A549 (cell line): ENCODE measurements around the gene TNS1. TPM values are rescaled to one million over a fixed set of nuclear protein-coding genes. Genes with fewer than 3 reads are reported as not detected.

Source experiments
- ATAC-seq, 2 experiments: fragments of 200-7000 bp in 1 of 2; fragments of >200 bp in 1 of 2; cut with Nextera tagmentation in 1 of 2; cut with Tn5 transposase in 1 of 2; 3 replicates each; pipeline versions ENCODE4 v1.8.0 to v1.9.1; 2018 to 2020; ENCODE audit warnings: mild to moderate bottlenecking in 1 of 2, moderate library complexity in 1 of 2
- CTCF ChIA-PET: fragments of 300-600 bp; sonication (Branson Sonifier 250); formaldehyde crosslinking; extraction: SDS; loops from one replicate; lab custom pipeline; 2021; ENCODE audit warnings: antibody characterized with exemption, inconsistent platforms; lab: Yijun Ruan, JAX
- POLR2A ChIA-PET: fragments of 350-600 bp; formaldehyde crosslinking; extraction: SDS; loops from one replicate; lab custom pipeline; 2021; ENCODE audit warnings: antibody characterized with exemption, inconsistent platforms; lab: Yijun Ruan, JAX
- DNase-seq, 2 experiments: peaks; one replicate each; pipeline versions ENCODE4 v3.0.0 to v3.0.0-alpha.2; 2011 to 2016; ENCODE audit warnings: low read depth in 1 of 2, low spot score in 1 of 2
- FAIRE-seq: peaks from 2 replicates; lab custom pipeline; 2011; peaks lifted over from hg19 to GRCh38; lab: Jason Lieb, UNC
- H3K27ac ChIP-seq, 2 experiments: fragments of >200 bp; sonication (Bioruptor Twin); formaldehyde crosslinking; 3 replicates each; pipeline ENCODE4 v1.5.1; 2016 to 2017
- H3K4me1 ChIP-seq: fragments of >200 bp; sonication (Bioruptor Twin); formaldehyde crosslinking; 3 replicates; pipeline ENCODE4 v1.6.1; 2016
- H3K4me2 ChIP-seq: fragments of >200 bp; sonication (Bioruptor Twin); formaldehyde crosslinking; 3 replicates; pipeline ENCODE4 v1.6.1; 2016
- H3K4me3 ChIP-seq: fragments of >200 bp; sonication (Bioruptor Twin); formaldehyde crosslinking; 3 replicates; pipeline ENCODE4 v1.5.1; 2016
- H3K9me3 ChIP-seq: fragments of >200 bp; sonication (Bioruptor Twin); formaldehyde crosslinking; 3 replicates; pipeline ENCODE4 v1.6.1; 2016
- CBX8 ChIP-seq: fragments of 200-600 bp; sonication (generic); IDR thresholded peaks from 2 replicates; pipeline ENCODE4 v1.6.1; 2016
- CEBPB ChIP-seq, 2 experiments: fragments of >200 bp in 1 of 2; sonication (Bioruptor Twin) in 1 of 2; formaldehyde crosslinking in 1 of 2; IDR thresholded peaks; 2 replicates each; pipeline ENCODE4 v1.6.1; 2012 to 2016
- CHD2 ChIP-seq: fragments of 150-350 bp; IDR thresholded peaks from 2 replicates; pipeline ENCODE4 v1.6.1; 2014; ENCODE audit warnings: low read length; ENCODE audit not compliant: partially characterized antibody
- EHMT2 ChIP-seq: fragments of 200-600 bp; sonication (generic); IDR thresholded peaks from 2 replicates; pipeline ENCODE4 v1.6.1; 2016; ENCODE audit warnings: antibody characterized with exemption, low read depth, mild to moderate bottlenecking, moderate library complexity
- ESRRA ChIP-seq: fragments of 150-350 bp; IDR thresholded peaks from 2 replicates; pipeline ENCODE4 v1.6.1; 2014; ENCODE audit warnings: mild to moderate bottlenecking, low read length, borderline replicate concordance
- FOXS1 ChIP-seq: fragments of 250-450 bp; sonication (Bioruptor Pico); IDR thresholded peaks from 2 replicates; pipeline ENCODE4 v1.5.0; 2020; ENCODE audit warnings: mild to moderate bottlenecking, moderate library complexity
- GATA3 ChIP-seq: IDR thresholded peaks from 2 replicates; pipeline ENCODE4 v1.6.1; 2012; ENCODE audit warnings: borderline replicate concordance
- HOXA7 ChIP-seq: fragments of 250-450 bp; sonication (Bioruptor Pico); IDR thresholded peaks from 2 replicates; pipeline ENCODE4 v1.5.0; 2020; ENCODE audit warnings: mild to moderate bottlenecking, moderate library complexity
- JUNB ChIP-seq: fragments of >200 bp; sonication (Bioruptor Twin); formaldehyde crosslinking; IDR thresholded peaks from 2 replicates; pipeline ENCODE4 v1.6.1; 2016
- MAFK ChIP-seq: fragments of 450-650 bp; IDR thresholded peaks from 2 replicates; pipeline ENCODE4 v1.6.1; 2014; ENCODE audit not compliant: partially characterized antibody
- NPAS2 ChIP-seq: fragments of 250-450 bp; sonication (Bioruptor Pico); IDR thresholded peaks from 2 replicates; pipeline ENCODE4 v1.8.0; 2022; ENCODE audit warnings: mild to moderate bottlenecking, moderate library complexity, borderline replicate concordance
- POLR2A ChIP-seq: IDR thresholded peaks from 2 replicates; pipeline ENCODE4 v1.6.1; 2012; ENCODE audit warnings: mild to moderate bottlenecking, low read length
- RARB ChIP-seq: fragments of 250-450 bp; sonication (Bioruptor Pico); IDR thresholded peaks from 2 replicates; pipeline ENCODE4 v1.8.0; 2021; ENCODE audit warnings: mild to moderate bottlenecking, moderate library complexity
- RFX5 ChIP-seq: fragments of 450-650 bp; IDR thresholded peaks from 2 replicates; pipeline ENCODE4 v1.7.1; 2014; ENCODE audit warnings: antibody characterized with exemption, mild to moderate bottlenecking, moderate library complexity
- SREBF2 ChIP-seq: fragments of 450-650 bp; IDR thresholded peaks from 2 replicates; pipeline ENCODE4 v1.6.1; 2014; ENCODE audit warnings: mild to moderate bottlenecking, moderate library complexity
- TFCP2L1 ChIP-seq: fragments of 250-450 bp; sonication (Bioruptor Pico); IDR thresholded peaks from 2 replicates; pipeline ENCODE4 v1.5.0; 2021; ENCODE audit warnings: mild to moderate bottlenecking
- TP53 ChIP-seq: fragments of 250-450 bp; sonication (Bioruptor Pico); IDR thresholded peaks from 2 replicates; pipeline ENCODE4 v1.5.0; 2021; ENCODE audit warnings: mild to moderate bottlenecking, moderate library complexity
- ZNF302 ChIP-seq: fragments of 250-450 bp; sonication (Bioruptor Pico); IDR thresholded peaks from 2 replicates; pipeline ENCODE4 v1.9.0; 2021; ENCODE audit warnings: inconsistent platforms, mild to moderate bottlenecking, moderate library complexity
- ZSCAN20 ChIP-seq: fragments of 250-450 bp; sonication (Bioruptor Pico); IDR thresholded peaks from 2 replicates; pipeline ENCODE4 v1.8.0; 2022; ENCODE audit warnings: mild to moderate bottlenecking, moderate library complexity
- WGBS: methylation state at CpG from one replicate; pipeline ENCODE4 v1.1.6; 2017; ENCODE audit errors: missing lambda C conversion rate; 5-methylcytosine and 5-hydroxymethylcytosine counted together
- polyA plus RNA-seq, 4 experiments: library from polyadenylated mRNA; depleted of rRNA in 3 of 4; stranded (reverse); fragments of >200 nt; fragmentation: RNase III in 1 of 4; extraction: RNeasy Plus Mini Kit Qiagen cat#74134 plus additional on column Dnase treatment in 1 of 4; gene quantifications; 2 replicates in 3 of 4; 3 replicates in 1 of 4; pipeline ENCODE4 v1.2.3, GENCODE V29; 2011 to 2017
- TF ChIP-seq, protein P1 (sequence below): fragments of 250-450 bp; sonication (Bioruptor Pico); IDR thresholded peaks from 2 replicates; pipeline ENCODE4 v1.5.0; 2020; ENCODE audit warnings: low read depth, mild to moderate bottlenecking, moderate library complexity
- TF ChIP-seq, protein P2 (sequence below): IDR thresholded peaks from 2 replicates; pipeline ENCODE4 v1.6.1; 2012
- TF ChIP-seq, protein P3 (sequence below): fragments of 200-600 bp; sonication (generic); IDR thresholded peaks from 2 replicates; pipeline ENCODE4 v1.6.1; 2016; ENCODE audit warnings: antibody characterized with exemption, mild to moderate bottlenecking, moderate library complexity

Gene TNS1
- polyA plus RNA-seq, 2 of the 4 experiments (the other 2 are of a cell fraction), result 4.9 to 10.6 TPM

DNA sequence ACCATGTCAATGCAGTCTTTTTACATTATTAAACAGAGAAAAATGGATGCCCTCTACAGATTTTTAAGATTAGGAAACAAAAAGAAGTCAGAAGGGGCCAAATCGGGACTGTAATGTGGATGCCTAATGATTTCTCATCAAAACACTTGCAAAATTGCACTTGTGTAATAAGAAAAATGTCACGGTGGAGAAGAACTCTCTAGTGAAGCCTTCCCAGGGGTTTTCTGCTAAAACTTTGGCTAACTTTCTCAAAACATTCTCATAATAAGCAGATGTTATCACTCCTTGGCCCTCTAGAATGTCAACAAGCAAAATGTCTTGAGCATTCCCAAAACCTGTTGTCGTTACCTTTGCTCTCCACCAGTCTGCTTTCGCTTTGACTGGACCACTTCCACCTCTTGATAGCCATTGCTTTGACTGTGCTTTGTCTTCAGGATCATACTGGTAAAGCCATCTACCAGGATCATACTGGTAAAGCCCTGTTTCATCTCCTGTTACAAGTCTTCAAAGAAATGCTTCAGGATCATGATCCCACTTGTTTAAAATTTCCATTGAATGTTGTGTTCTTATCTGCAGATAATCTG, 226.8 kb downstream of the TNS1 start:
- ATAC-seq, result no peak
- WGBS, result 46% methylated on average over 4 of the region's 4 CpGs
- H3K9me3 ChIP-seq, result no peaks in the 10 kb centered on the region
- no peaks in the 10 kb centered on the region for H3K4me1 ChIP-seq
- ChIA-PET POLR2A (no interaction called here), CTCF (interaction anchor here (2.8 to 5.6 kb wide), 3 partner anchors 10 to 292 kb away, joined by 9 to 41 read pairs (median 16); partner anchors contain the start of gene RUFY4)
- no peak for FAIRE-seq
- H3K27ac ChIP-seq, result no peak overlapping the region
- no peak overlapping the region for H3K4me2 ChIP-seq
- no peak for DNase-seq
- no peak for TF ChIP-seq JUNB
- no peak for TF ChIP-seq GATA3
- TF ChIP-seq FOXS1, result no peak
- TF ChIP-seq EHMT2, result no peak
- TF ChIP-seq SREBF2, result no peak
- TF ChIP-seq, protein P1, sequence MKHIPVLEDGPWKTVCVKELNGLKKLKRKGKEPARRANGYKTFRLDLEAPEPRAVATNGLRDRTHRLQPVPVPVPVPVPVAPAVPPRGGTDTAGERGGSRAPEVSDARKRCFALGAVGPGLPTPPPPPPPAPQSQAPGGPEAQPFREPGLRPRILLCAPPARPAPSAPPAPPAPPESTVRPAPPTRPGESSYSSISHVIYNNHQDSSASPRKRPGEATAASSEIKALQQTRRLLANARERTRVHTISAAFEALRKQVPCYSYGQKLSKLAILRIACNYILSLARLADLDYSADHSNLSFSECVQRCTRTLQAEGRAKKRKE, result no peak
- TF ChIP-seq TP53 (CRISPR knock-in tag), result no peak
- TF ChIP-seq, protein P2, sequence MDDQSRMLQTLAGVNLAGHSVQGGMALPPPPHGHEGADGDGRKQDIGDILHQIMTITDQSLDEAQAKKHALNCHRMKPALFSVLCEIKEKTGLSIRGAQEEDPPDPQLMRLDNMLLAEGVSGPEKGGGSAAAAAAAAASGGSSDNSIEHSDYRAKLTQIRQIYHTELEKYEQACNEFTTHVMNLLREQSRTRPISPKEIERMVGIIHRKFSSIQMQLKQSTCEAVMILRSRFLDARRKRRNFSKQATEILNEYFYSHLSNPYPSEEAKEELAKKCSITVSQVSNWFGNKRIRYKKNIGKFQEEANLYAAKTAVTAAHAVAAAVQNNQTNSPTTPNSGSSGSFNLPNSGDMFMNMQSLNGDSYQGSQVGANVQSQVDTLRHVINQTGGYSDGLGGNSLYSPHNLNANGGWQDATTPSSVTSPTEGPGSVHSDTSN, result no peak
- H3K4me3 ChIP-seq, result no peak overlapping the region

GRCh38 chr2:217774232-217774631, 228.6 kb downstream of the TNS1 start:
- Histone ChIP-seq H3K27ac (no peak overlapping the region), H3K4me2 (no peak overlapping the region), H3K4me3 (no peak overlapping the region), H3K4me1 (no peaks in the 10 kb centered on the region), H3K9me3 (no peaks in the 10 kb centered on the region)
- ATAC-seq (no peak), DNase-seq (no peak), FAIRE-seq (no peak)
- TF ChIP-seq FOXS1 (no peak), RFX5 (no peak), ZSCAN20 (no peak), MAFK (no peak), NPAS2 (CRISPR knock-in tag) (no peak), TFCP2L1 (CRISPR knock-in tag) (no peak), CBX8 (no peak), EHMT2 (no peak), GATA3 (no peak), ESRRA (no peak), CHD2 (no peak), RARB (no peak), ZNF302 (CRISPR knock-in tag) (no peak), POLR2A (no peak), CEBPB (IDR thresholded peaks at IDR 0.05) (no peak), HOXA7 (CRISPR knock-in tag) (no peak)
- TF ChIP-seq, protein P1, result no peak
- TF ChIP-seq, protein P3, sequence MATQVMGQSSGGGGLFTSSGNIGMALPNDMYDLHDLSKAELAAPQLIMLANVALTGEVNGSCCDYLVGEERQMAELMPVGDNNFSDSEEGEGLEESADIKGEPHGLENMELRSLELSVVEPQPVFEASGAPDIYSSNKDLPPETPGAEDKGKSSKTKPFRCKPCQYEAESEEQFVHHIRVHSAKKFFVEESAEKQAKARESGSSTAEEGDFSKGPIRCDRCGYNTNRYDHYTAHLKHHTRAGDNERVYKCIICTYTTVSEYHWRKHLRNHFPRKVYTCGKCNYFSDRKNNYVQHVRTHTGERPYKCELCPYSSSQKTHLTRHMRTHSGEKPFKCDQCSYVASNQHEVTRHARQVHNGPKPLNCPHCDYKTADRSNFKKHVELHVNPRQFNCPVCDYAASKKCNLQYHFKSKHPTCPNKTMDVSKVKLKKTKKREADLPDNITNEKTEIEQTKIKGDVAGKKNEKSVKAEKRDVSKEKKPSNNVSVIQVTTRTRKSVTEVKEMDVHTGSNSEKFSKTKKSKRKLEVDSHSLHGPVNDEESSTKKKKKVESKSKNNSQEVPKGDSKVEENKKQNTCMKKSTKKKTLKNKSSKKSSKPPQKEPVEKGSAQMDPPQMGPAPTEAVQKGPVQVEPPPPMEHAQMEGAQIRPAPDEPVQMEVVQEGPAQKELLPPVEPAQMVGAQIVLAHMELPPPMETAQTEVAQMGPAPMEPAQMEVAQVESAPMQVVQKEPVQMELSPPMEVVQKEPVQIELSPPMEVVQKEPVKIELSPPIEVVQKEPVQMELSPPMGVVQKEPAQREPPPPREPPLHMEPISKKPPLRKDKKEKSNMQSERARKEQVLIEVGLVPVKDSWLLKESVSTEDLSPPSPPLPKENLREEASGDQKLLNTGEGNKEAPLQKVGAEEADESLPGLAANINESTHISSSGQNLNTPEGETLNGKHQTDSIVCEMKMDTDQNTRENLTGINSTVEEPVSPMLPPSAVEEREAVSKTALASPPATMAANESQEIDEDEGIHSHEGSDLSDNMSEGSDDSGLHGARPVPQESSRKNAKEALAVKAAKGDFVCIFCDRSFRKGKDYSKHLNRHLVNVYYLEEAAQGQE, result no peak
- CTCF ChIA-PET, result interaction anchor here (2.0 to 5.6 kb wide), 3 partner anchors 12 to 259 kb away, joined by 4 to 41 read pairs (median 16); no protein-coding TSS in a partner anchor
- POLR2A ChIA-PET, result no interaction called here
- WGBS, result 35% methylated on average over 3 of the region's 3 CpGs
